C1 segment of cervical spinal cord (tissue), 14 donors: ENCODE results near the gene NCAM1.
"Not testable (repeated sequence)": the region's sequence is repeated elsewhere in the genome, so short reads cannot be mapped to it uniquely, and the experiment has no call there.

ENCODE experiments used
- DNase-seq, 14 donors: peaks; one replicate each; lab custom pipeline; 2025; lab: John Stamatoyannopoulos, UW

NCAM1 gene

DNA sequence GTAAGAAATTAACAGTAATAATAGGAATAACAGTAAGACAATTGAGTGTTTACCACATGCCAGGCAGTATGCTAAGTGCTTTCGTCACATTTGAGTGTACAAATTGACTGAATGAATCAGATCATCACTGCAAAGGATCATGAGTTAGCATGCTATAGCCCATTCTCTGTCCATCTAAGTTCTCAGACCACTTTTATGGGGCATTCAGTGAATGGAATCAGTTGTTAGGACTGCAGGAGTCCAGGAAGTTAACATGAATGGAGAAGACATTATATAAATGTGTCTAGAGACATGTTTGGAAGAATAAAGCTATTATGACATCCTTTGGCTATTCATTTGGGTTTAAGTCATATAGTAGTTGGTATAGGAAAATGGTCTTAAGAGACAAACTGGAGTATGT, 59.9 kb downstream of the NCAM1 start:
- no peak for DNase-seq

DNA sequence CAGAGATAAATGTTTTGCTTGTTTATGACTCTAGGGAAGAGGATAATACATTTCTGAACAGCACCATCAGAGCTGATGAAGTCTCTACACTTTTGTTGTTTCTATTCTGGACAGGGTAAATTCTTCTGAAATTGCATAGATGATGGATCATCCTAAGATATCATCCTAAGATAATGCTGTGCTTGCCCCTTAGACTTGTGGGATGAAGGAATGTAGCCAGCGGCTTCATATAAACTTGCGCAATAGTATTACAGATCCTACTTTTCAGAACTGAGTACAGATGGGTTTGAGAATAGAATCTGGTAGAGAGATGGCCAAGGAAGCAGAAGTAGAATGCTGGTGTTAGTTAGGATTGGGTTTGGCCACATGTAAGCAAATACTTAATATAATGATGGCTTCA, 61.0 kb downstream of the NCAM1 start:
- DNase-seq = no peak

DNA sequence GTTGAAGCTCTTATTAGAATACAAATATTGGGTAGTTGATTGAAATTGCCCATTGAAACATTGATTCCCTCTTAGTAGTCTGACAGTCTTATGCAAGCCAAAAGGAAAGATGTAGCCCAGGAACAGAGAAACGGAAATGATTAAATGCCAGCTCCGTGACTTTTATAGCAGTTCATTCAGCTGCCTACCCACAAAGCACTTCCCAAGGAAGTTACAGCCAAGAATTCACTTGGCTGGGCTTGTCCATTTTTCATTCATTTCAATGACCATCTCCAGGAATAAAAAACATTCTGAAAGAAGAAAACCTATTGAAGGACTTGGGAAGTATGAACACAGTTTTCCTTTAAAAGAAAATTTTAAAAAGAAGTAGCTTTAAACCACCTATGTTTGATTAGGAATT, 62.0 kb downstream of the NCAM1 start:
- no peak for DNase-seq

- DNase-seq = no peak
Measured at GRCh38 chr11:113023986-113024385, 62.8 kb downstream of the NCAM1 start.

- no peak for DNase-seq
Measured at GRCh38 chr11:113026778-113027177, 65.6 kb downstream of the NCAM1 start.

- DNase-seq = no peak
Measured at GRCh38 chr11:113034576-113034975, 73.4 kb downstream of the NCAM1 start.

DNA sequence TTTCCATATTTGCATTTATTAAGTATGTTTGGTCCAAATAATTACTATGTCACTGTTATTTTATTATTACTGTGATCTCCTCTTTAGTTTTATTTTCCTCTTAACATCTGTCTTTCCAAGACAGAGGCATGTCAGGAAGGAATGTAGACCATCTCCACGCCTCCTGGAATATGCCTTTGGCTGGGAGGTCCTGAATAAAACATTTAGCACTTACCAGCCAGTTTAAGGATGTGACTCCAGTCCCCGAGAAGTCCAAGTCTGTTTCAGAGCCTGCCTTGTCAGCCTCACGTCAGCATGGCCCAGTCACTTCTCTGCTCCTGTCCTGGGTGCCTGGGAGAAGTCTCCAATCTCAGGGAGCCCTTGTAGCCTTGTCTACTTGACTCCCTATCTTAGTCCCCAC, 74.5 kb downstream of the NCAM1 start:
- no peak for DNase-seq

DNA sequence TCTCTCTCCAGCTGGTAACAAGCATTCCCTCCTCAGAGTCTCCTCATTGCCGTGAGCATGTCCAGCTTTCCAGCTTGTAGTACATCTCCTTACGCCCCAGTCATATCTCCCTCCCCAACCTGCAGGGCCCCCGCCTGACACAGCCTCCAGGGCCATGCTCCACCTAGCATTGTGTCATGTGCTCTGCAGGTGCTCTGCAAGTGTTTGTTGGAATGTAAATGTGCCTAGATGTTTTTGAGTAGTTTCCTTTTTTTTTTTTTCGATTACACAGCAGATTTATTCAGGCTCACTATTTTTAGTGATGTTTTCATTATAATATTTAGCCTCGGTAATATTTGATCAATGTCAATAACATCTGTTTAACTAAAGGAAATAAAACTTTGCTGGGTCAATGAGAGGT, 82.5 kb downstream of the NCAM1 start:
- DNase-seq = no peak

DNA sequence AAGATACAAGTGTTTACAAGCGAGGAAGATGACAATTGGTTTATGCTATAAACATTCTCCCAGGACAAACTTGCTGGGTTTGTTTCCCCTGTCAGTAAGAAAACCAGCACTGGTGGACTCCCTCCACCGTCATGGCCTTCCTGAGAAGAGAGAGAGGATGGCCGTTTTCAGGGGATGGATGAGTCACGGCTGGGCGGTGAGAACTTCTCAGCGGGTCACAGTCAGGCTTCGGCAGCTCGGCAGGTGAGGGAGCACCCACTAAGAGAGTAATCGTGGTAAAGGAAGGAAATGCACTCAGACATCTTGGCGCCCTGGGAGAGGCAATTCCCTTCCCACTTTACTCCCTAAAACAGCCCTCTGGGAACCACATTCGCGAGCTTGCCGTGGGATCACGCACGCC, 83.9 kb downstream of the NCAM1 start:
- DNase-seq = no peak

DNA sequence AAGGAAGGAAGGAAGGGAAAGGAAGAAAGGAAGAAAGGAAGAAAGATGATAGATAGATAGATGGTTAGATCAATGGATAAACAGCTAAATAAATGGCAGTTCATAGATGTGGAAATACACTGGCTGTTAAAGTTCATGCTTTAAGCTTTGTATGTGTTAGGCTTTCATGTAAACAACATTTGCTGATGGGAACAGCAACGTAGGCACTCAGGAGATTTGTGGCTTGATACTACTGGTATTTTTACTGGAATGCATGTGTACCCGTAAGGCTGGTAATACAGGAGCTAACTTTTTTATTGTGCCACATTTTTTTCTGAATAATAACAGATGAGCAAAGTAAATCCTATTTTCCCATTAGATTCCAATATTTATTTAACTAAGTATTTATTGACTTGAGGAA, 85.6 kb downstream of the NCAM1 start:
- DNase-seq = no peak

GRCh38 chr11:113048820-113049768, 87.9 kb downstream of the NCAM1 start:
- no peak for DNase-seq

DNA sequence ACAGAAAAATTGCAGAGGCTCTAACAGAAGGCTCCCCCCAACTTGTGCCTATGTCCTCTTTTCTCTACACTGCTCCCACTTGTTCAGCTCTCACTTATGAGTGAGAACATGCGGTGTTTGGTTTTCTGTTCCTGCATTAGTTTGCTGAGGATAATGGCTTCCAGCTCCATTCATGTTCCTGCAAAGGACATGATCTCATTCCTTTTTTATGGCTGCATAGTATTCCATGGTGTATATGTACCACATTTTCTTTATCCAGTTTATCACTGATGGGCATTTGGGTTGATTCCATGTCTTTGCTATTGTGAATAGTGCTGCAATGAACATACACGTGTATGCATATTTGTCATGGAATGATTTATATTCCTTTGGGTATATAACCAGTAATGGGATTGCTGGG, 91.8 kb downstream of the NCAM1 start:
- DNase-seq = not testable (repeated sequence)

DNA sequence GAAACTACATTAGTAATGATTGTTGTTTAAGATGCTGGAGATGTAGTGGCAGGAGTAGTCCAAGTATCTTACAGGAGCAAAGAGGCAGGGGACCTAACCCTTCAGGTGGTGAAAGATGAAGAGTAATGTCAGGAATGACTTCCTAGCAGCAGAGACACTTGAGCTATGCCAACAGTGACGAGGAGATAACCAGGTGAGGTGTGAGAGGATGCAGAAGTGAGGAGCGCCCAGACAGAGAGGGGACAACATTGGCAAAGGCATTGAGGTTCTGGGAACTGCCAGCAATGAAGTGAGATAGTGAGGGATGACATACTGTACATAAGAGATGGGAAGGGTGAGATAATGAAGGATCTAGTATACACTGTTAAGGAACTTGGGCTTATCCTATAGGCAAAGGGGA, 95.8 kb downstream of the NCAM1 start:
- DNase-seq = no peak

- no peak for DNase-seq
Measured at GRCh38 chr11:113059548-113059947, 98.3 kb downstream of the NCAM1 start.

DNA sequence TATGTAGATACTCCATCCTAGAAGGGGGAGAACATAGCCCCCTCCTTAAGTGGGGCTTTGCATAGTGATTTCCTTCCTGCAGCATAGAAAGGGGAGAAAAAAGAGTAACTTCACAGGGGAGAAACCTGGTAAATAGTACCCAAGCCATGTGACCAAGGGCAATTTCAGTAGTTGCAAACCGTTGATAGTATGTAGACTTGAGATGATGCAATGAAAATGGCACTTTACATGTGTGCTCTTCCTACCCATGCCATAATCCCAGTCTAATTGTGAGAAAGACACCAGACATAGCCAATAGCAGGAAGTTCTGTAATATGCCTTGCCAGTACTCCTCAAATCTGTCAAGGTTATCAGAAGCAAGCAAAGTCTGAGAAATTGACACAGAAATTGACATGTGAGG, 104.1 kb downstream of the NCAM1 start:
- DNase-seq = no peak

DNA sequence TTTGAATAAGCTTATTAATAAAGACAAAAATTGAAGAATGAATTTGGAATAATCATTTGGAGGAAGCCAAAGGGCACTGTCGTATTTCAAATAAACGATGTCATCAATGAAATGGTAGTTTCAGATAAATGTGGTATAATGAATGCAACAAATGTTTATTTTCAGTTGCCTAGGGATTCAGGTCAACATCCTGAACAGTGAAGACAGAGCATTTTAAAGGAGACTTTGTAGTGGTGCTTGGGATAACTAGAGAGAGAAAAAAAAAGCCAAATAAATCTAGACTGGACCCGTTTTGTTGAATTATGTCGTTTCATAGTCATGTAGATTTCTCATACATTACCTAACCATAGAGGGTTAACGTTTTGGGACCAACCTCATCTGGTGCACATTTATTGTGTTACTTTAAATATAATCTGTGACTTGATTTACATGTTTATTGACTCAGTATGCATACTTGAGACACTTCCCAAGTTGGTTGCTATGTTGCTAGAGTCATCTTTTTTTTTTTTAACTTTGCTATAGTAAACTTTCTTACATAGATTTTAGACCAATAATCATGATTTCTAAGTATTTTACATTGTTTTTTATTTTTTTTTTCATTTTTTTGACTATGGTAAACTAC, 111.1 kb downstream of the NCAM1 start:
- DNase-seq = no peak

GRCh38 chr11:113073290-113073953, 112.2 kb downstream of the NCAM1 start:
- no peak for DNase-seq

- DNase-seq = no peak
Measured at GRCh38 chr11:113075586-113076095, 114.4 kb downstream of the NCAM1 start.

DNA sequence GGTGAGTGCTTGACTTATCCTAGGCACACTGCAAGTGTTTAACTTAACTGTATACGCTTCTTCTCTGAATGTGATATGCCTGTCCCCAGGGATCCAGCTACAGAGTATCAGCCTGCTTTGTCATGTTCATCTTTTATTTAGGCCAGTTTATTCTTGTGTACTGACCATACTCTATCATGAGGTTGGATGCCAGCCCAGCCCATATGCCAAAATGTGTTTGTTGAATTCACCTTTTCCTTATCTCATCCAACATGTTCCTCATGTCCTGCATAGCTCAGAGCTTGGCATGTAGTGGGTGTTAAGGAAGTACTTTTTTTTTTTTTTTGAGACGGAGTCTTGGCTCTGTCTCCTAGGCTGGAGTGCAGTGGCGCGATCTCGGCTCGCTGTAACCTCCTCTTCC, 116.2 kb downstream of the NCAM1 start:
- peak in 1 of 14 donors; percentile 22 for DNase-seq

DNA sequence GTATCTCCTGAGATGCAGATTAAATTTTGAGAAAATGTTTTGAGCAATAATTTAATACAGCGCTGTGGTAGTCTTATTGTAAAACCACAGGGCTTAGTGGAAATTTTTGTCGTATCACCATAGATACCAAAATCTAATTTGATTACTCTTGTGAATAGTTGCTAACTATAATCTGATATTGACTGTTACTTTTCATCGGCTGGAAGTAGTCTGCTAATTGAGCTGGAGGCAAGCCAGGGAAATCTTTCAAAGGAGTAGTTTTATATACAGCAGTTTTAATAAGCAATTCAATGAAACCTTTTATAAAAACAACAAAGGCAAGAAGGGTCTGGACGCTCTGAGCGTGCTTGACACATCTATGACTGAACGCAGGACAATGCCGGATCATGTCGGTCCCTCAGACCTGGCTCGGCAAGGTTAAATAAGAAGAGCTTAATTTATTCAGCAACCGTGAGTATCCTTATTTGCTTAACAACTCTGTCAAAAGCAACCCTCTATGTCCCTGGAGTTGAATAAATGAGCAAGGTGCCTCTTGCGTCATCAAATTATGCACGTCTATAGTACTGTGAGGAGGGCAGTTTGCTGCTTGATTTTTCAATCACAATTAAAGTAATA, 121.2 kb downstream of the NCAM1 start:
- DNase-seq = no peak

GRCh38 chr11:113083571-113083970, 122.4 kb downstream of the NCAM1 start:
- no peak for DNase-seq

DNA sequence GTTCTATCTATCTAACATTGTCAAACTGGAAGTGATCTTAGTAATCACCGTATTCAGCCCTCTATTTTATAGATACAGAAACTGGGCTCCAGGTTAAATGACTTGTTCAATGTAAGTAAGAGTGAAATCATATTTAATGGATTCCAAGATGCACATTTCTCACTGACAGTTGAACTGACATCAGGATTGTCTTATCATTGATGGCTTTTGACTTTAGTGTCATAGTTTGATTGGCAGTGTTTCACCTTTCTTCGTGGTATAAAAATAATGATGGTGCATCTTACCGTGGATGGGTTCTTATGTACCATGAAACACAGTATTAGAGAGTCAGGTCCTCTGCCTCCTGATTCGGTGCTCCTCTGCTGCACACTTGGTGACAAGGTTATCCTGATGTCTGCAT, 123.1 kb downstream of the NCAM1 start:
- DNase-seq = no peak
